Measurements from ENCODE around the gene AKAIN1.

DNA sequence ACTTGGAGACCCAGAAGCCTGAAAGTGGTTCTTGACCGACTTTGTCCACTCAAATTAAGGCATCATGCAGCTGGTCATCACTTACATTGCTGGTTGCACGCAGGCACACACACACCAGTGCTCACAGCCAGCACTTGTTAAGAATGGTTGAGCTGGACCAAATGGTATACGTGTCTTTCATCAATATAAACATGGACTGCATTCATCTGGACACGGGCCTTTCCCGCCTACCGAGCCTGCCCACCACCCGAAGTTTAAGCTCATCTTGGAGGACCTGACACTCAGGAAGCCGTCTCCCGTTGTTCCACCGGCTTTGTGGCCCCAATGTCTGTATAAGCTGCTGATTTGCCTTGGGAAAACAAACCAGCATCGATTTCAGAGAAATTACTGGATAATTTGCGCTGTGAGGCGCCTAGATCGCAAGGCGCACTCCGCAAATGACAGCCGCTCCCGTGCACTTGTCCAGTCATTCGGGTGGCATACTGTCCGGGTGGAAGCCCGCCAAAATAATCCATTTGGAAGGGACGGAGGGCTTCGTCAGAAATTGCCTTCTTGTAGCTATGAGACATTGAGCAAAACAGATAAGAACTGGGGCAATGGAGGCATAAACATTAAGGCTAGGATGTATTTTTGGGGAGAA is 40.1 kb upstream of the AKAIN1 start:
- TF ChIP-seq, protein P1, sequence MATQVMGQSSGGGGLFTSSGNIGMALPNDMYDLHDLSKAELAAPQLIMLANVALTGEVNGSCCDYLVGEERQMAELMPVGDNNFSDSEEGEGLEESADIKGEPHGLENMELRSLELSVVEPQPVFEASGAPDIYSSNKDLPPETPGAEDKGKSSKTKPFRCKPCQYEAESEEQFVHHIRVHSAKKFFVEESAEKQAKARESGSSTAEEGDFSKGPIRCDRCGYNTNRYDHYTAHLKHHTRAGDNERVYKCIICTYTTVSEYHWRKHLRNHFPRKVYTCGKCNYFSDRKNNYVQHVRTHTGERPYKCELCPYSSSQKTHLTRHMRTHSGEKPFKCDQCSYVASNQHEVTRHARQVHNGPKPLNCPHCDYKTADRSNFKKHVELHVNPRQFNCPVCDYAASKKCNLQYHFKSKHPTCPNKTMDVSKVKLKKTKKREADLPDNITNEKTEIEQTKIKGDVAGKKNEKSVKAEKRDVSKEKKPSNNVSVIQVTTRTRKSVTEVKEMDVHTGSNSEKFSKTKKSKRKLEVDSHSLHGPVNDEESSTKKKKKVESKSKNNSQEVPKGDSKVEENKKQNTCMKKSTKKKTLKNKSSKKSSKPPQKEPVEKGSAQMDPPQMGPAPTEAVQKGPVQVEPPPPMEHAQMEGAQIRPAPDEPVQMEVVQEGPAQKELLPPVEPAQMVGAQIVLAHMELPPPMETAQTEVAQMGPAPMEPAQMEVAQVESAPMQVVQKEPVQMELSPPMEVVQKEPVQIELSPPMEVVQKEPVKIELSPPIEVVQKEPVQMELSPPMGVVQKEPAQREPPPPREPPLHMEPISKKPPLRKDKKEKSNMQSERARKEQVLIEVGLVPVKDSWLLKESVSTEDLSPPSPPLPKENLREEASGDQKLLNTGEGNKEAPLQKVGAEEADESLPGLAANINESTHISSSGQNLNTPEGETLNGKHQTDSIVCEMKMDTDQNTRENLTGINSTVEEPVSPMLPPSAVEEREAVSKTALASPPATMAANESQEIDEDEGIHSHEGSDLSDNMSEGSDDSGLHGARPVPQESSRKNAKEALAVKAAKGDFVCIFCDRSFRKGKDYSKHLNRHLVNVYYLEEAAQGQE (IDR thresholded peaks at IDR 0.05; ENCODE audit: insufficient read depth in 1 of 2, low read depth in 2 of 2, low read length in 2 of 2) = no peak
- no peak for TF ChIP-seq POLR2AphosphoS5 (IDR thresholded peaks at IDR 0.05; ENCODE audit: low read depth, low read length)
- TF ChIP-seq FOXP2 (optimal IDR thresholded peaks at IDR 0.05; ENCODE audit: borderline replicate concordance, extremely low read depth, extremely low read length, insufficient read depth) = no peak
- TF ChIP-seq TAF1 (IDR thresholded peaks at IDR 0.05; ENCODE audit: borderline replicate concordance, insufficient read depth, low read length) = no peak
- TF ChIP-seq SIN3A (IDR thresholded peaks at IDR 0.05; ENCODE audit: borderline replicate concordance, insufficient read depth, low read length) = no peak
